ENCODE data around the gene FGF14.

The FGF14 gene

GRCh38 chr13:102399791-102400674 is 1.8 kb downstream of the FGF14 start:
- Histone ChIP-seq H3K27ac (peak overlapping the region; percentile 36), H3K9ac (no peak overlapping the region)

GRCh38 chr13:102395939-102396338 is 5.9 kb downstream of the FGF14 start:
- Histone ChIP-seq H3K4me2 (ENCODE audit: low read length) (no peak overlapping the region), H3K79me2 (no peaks in the 10 kb centered on the region), H3K36me3 (ENCODE audit: control insufficient read depth, insufficient read depth, low read length) (no peaks in the 10 kb centered on the region), H3K27me3 (ENCODE audit: control insufficient read depth, insufficient read depth, low read length) (no peaks in the 10 kb centered on the region), H3K4me1 (peaks cover 2% of the 10 kb centered on the region), H3K9me3 (ENCODE audit: control insufficient read depth, low read length) (no peaks in the 10 kb centered on the region), H2AFZ (no peak overlapping the region), H3K4me3 (ENCODE audit: low read depth, low read length) (no peak overlapping the region), H3K27ac (no peak overlapping the region), H3K9ac (no peak overlapping the region)
- TF ChIP-seq CTCF (IDR thresholded peaks at IDR 0.05) = no peak

More at GRCh38 chr13:102399791-102400674, 1.8 kb downstream of the FGF14 start:
- H3K79me2 ChIP-seq = no peaks in the 10 kb centered on the region
- peak overlapping the region; percentile 62 for H3K4me3 ChIP-seq (ENCODE audit: low read depth, low read length)
- no peaks in the 10 kb centered on the region for H3K27me3 ChIP-seq (ENCODE audit: control insufficient read depth, insufficient read depth, low read length)
- peak overlapping the region; percentile 85 for H3K4me2 ChIP-seq (ENCODE audit: low read length)
- no peak for TF ChIP-seq CTCF (IDR thresholded peaks at IDR 0.05)
- no peaks in the 10 kb centered on the region for H3K9me3 ChIP-seq (ENCODE audit: control insufficient read depth, low read length)
- no peaks in the 10 kb centered on the region for H3K4me1 ChIP-seq
- H2AFZ ChIP-seq = peak overlapping the region; percentile 94
- H3K36me3 ChIP-seq (ENCODE audit: control insufficient read depth, insufficient read depth, low read length) = no peaks in the 10 kb centered on the region

- Histone ChIP-seq H3K79me2 (no peaks in the 10 kb centered on the region), H3K27ac (peak overlapping the region; percentile 72)
These were observed 6.7 kb downstream of the FGF14 start for GRCh38 chr13:102395174-102395573.

GRCh38 chr13:102394158-102395053 is 7.4 kb downstream of the FGF14 start:
- Histone ChIP-seq H2AFZ (peak overlapping the region; percentile 95), H3K9ac (peak overlapping the region; percentile 53), H3K4me1 (peaks cover 2% of the 10 kb centered on the region), H3K9me3 (ENCODE audit: control insufficient read depth, low read length) (no peaks in the 10 kb centered on the region), H3K4me3 (ENCODE audit: low read depth, low read length) (peak overlapping the region; percentile 91), H3K27me3 (ENCODE audit: control insufficient read depth, insufficient read depth, low read length) (no peaks in the 10 kb centered on the region), H3K27ac (peak overlapping the region; percentile 72), H3K4me2 (ENCODE audit: low read length) (peak overlapping the region; percentile 100), H3K79me2 (no peaks in the 10 kb centered on the region), H3K36me3 (ENCODE audit: control insufficient read depth, insufficient read depth, low read length) (no peaks in the 10 kb centered on the region)
- TF ChIP-seq CTCF (IDR thresholded peaks at IDR 0.05) = peak; percentile 14

More at GRCh38 chr13:102395174-102395573, 6.7 kb downstream of the FGF14 start:
- Histone ChIP-seq H2AFZ (peak overlapping the region; percentile 95), H3K4me1 (peaks cover 2% of the 10 kb centered on the region), H3K4me2 (ENCODE audit: low read length) (peak overlapping the region; percentile 100), H3K27me3 (ENCODE audit: control insufficient read depth, insufficient read depth, low read length) (no peaks in the 10 kb centered on the region), H3K4me3 (ENCODE audit: low read depth, low read length) (peak overlapping the region; percentile 91), H3K9me3 (ENCODE audit: control insufficient read depth, low read length) (no peaks in the 10 kb centered on the region), H3K36me3 (ENCODE audit: control insufficient read depth, insufficient read depth, low read length) (no peaks in the 10 kb centered on the region), H3K9ac (peak overlapping the region; percentile 53)
- TF ChIP-seq CTCF (IDR thresholded peaks at IDR 0.05) = no peak
